Gastrocnemius medialis (tissue), 4 donors: ENCODE results near the gene KRT78.

ENCODE experiments used
- CTCF ChIP-seq, 5 experiments: fragments of 450-650 bp in 3 of 5; fragments of 200-600 bp in 2 of 5; sonication (generic) in 2 of 5; IDR thresholded peaks in 4 of 5; conservative IDR thresholded peaks in 1 of 5; 1 replicate in 4 of 5; 2 replicates in 1 of 5; pipeline ENCODE4 v1.5.1; 2016 to 2019; ENCODE audit warnings: antibody characterized with exemption in 5 of 5, mild to moderate bottlenecking in 3 of 5, moderate library complexity in 3 of 5
- POLR2A ChIP-seq, 2 donors: fragments of 450-650 bp; IDR thresholded peaks; one replicate each; pipeline ENCODE4 v1.6.1; 2017; ENCODE audit warnings: antibody characterized with exemption in 2 of 2, mild to moderate bottlenecking in 2 of 2, moderate library complexity in 2 of 2

- TF ChIP-seq CTCF (IDR thresholded peaks at IDR 0.05 in 4 of 5, conservative IDR thresholded peaks at IDR 0.05 in 1 of 5) (no peak), POLR2A (IDR thresholded peaks at IDR 0.05) (no peak)
Measured at GRCh38 chr12:52827499-52828090, 21.2 kb downstream of the KRT78 start.
